Ovary (tissue), 9 donors: ENCODE data around the gene MXRA5. TPM values are rescaled to one million over a fixed set of nuclear protein-coding genes. Genes with fewer than 3 reads are reported as not detected.
"Not testable (repeated sequence)": the region's sequence is repeated elsewhere in the genome, so short reads cannot be mapped to it uniquely, and the experiment has no call there.

ENCODE experiments used
- DNase-seq, 5 donors: peaks; one replicate each; pipeline ENCODE4 v3.0.0-alpha.2; 2019 to 2020
- H3K27ac ChIP-seq, 2 donors: fragments of 200-600 bp; one replicate each; pipeline versions ENCODE4 v1.5.1 to v1.8.0; 2019 to 2022
- H3K27me3 ChIP-seq: fragments of 200-600 bp; one replicate; pipeline ENCODE4 v1.8.0; 2022
- H3K36me3 ChIP-seq: fragments of 200-600 bp; sonication (generic); one replicate; pipeline ENCODE4 v1.5.1; 2019
- H3K4me1 ChIP-seq: one replicate; pipeline ENCODE4 v1.8.1; 2013; ENCODE audit warnings: mild to moderate bottlenecking, moderate library complexity; ENCODE audit not compliant: insufficient read depth
- H3K4me3 ChIP-seq: fragments of 200-600 bp; sonication (generic); one replicate; pipeline ENCODE4 v1.5.1; 2017
- H3K9me3 ChIP-seq, 2 donors: fragments of 200-600 bp in 1 of 2; sonication (generic) in 1 of 2; one replicate each; pipeline versions ENCODE4 v1.5.1 to v1.8.1; 2013 to 2019; ENCODE audit warnings: mild to moderate bottlenecking in 1 of 2, moderate library complexity in 1 of 2
- CTCF ChIP-seq, 3 donors: fragments of 450-650 bp in 2 of 3; fragments of 200-600 bp in 1 of 3; IDR thresholded peaks; one replicate each; pipeline versions ENCODE4 v1.5.1 to v1.8.0; 2016 to 2022; ENCODE audit warnings: antibody characterized with exemption in 3 of 3, mild to moderate bottlenecking in 1 of 3
- EP300 ChIP-seq: sonication (generic); formaldehyde crosslinking; IDR thresholded peaks from one replicate; pipeline ENCODE4 v1.6.1; 2017; ENCODE audit warnings: antibody characterized with exemption
- POLR2A ChIP-seq: fragments of 450-650 bp; IDR thresholded peaks from one replicate; pipeline ENCODE4 v1.6.1; 2017; ENCODE audit warnings: antibody characterized with exemption, mild to moderate bottlenecking, moderate library complexity
- WGBS, 3 donors: extraction: QIAGEN DNeasy Blood & Tissue Kit in 1 of 3; methylation state at CpG; one replicate each; pipeline versions ENCODE4 v1.1.5 to v1.1.7; 2013 to 2017; 5-methylcytosine and 5-hydroxymethylcytosine counted together
- intact Hi-C, 4 donors: fragments of 100-400 bp; cut with DNase I; formaldehyde crosslinking; loops; one replicate each; pipeline versions ENCODE4 v1.11.0 to v1.15.1; 2022 to 2023
- polyA plus RNA-seq, 2 donors: library from polyadenylated mRNA; stranded (reverse); fragments of 200-250 nt in 1 of 2; fragments of 350-450 nt in 1 of 2; fragmentation: Illumina TruSeq in 1 of 2; extraction: RNeasy Lipid Tissue Mini Kit (QIAGEN cat#74804) in 1 of 2; gene quantifications; one replicate each; pipeline ENCODE4 v1.2.3, GENCODE V29; 2013 to 2014
- total RNA-seq, 7 donors: library from RNA; depleted of rRNA in 2 of 7; stranded (reverse); fragments of >200 nt in 2 of 7; fragmentation: NEBNext Ultra II Directional in 3 of 7; extraction: Animal tissue kit (Norgen Biotek cat#: 25700) in 3 of 7; gene quantifications; one replicate each; pipeline versions ENCODE4 v1.1.0 to v1.2.4, GENCODE V29; 2016 to 2023
- donor health status: DM: no; HTN: no; CAD: no; lungs with moderate emphysema.
- donor health status: DM: no; HTN: no; CAD: no.
- donor health status: Bipolar disorder and iron deficiency.
- donor health status: DM: yes; HTN: yes; CAD: no.
- donor health status: DM: no; HTN: no; CAD: no.
- donor health status: DM: yes; HTN: yes; CAD: no.

Gene MXRA5
- total and polyA plus RNA-seq, 9 donors, result 0.70 to 51.6 (median 4.2) TPM

- H3K9me3 ChIP-seq, result no peaks in the 10 kb centered on the region
- 33 to 44% (median 40%) methylated on average over 14 of the region's 14 CpGs for whole genome bisulfite sequencing, 3 donors
- H3K27me3 ChIP-seq, result no peaks in the 10 kb centered on the region
- H3K36me3 ChIP-seq, result no peaks in the 10 kb centered on the region
- intact Hi-C loops, result no loop called here
- no peak overlapping the region for H3K4me3 ChIP-seq
- no peak overlapping the region for H3K27ac ChIP-seq
- H3K4me1 ChIP-seq, result no peaks in the 10 kb centered on the region
- DNase-seq, result no peak
- TF ChIP-seq CTCF (IDR thresholded peaks at IDR 0.05) (no peak), EP300 (no peak), POLR2A (no peak)
These were observed 60.1 kb downstream of the MXRA5 start for GRCh38 chrX:3286196-3286945.

- intact Hi-C loops, result no loop called here
- no peak for DNase-seq
- Histone ChIP-seq H3K36me3 (no peaks in the 10 kb centered on the region), H3K27me3 (no peaks in the 10 kb centered on the region), H3K9me3 (no peaks in the 10 kb centered on the region), H3K4me1 (no peaks in the 10 kb centered on the region), H3K27ac (no peak overlapping the region), H3K4me3 (no peak overlapping the region)
- no peak for TF ChIP-seq POLR2A
- WGBS, 3 donors, result 12 to 33% (median 29%) methylated on average over 1 of the region's 1 CpG
These were observed 65.7 kb downstream of the MXRA5 start for GRCh38 chrX:3280706-3281105.

GRCh38 chrX:3273668-3274067, 72.8 kb downstream of the MXRA5 start:
- H3K27ac ChIP-seq, H3K4me3 ChIP-seq, DNase-seq, H3K27me3 ChIP-seq, H3K36me3 ChIP-seq, H3K4me1 ChIP-seq, H3K9me3 ChIP-seq, intact Hi-C loops: not testable (repeated sequence)
- WGBS, 3 donors, result 92 to 97% (median 93%) methylated on average over 1 of the region's 1 CpG

GRCh38 chrX:3271834-3272186, 74.6 kb downstream of the MXRA5 start:
- no peak overlapping the region for H3K4me3 ChIP-seq
- no peaks in the 10 kb centered on the region for H3K9me3 ChIP-seq
- TF ChIP-seq POLR2A (no peak), EP300 (no peak), CTCF (IDR thresholded peaks at IDR 0.05) (no peak)
- 14 to 23% (median 19%) methylated on average over 6 of the region's 6 CpGs for WGBS, 3 donors
- DNase-seq, result no peak
- no peaks in the 10 kb centered on the region for H3K27me3 ChIP-seq
- no peaks in the 10 kb centered on the region for H3K36me3 ChIP-seq
- no peaks in the 10 kb centered on the region for H3K4me1 ChIP-seq
- intact Hi-C loops, result no loop called here
- H3K27ac ChIP-seq, result no peak overlapping the region

- Histone ChIP-seq H3K27ac (no peak overlapping the region), H3K4me3 (no peak overlapping the region), H3K27me3 (no peaks in the 10 kb centered on the region), H3K36me3 (no peaks in the 10 kb centered on the region), H3K9me3 (no peaks in the 10 kb centered on the region), H3K4me1 (no peaks in the 10 kb centered on the region)
- DNase-seq, result no peak
- no peak for TF ChIP-seq EP300
- no peak for TF ChIP-seq POLR2A
- TF ChIP-seq CTCF (IDR thresholded peaks at IDR 0.05), result no peak
- intact Hi-C loops, result no loop called here
- 6 to 23% (median 16%) methylated on average over 12 of the region's 12 CpGs for WGBS, 3 donors
These were observed 75.1 kb downstream of the MXRA5 start for GRCh38 chrX:3271183-3271833.
